HUES6 (cell line): Measurements from ENCODE around the gene FATE1.
"Not testable (repeated sequence)": the region's sequence is repeated elsewhere in the genome, so short reads cannot be mapped to it uniquely, and the experiment has no call there.

Experiments used
- H3K27ac ChIP-seq: 2 replicates; pipeline ENCODE4 v1.7.0; 2013; ENCODE audit warnings: low read depth, mild to moderate bottlenecking, low read length, inconsistent platforms
- H3K27me3 ChIP-seq: 2 replicates; pipeline ENCODE4 v1.6.1; 2013; ENCODE audit warnings: low read length; ENCODE audit not compliant: control insufficient read depth, insufficient read depth
- H3K36me3 ChIP-seq: 2 replicates; pipeline ENCODE4 v1.6.1; 2013; ENCODE audit warnings: low read length; ENCODE audit not compliant: control insufficient read depth, insufficient read depth
- H3K4me1 ChIP-seq: 2 replicates; pipeline ENCODE4 v1.6.1; 2013; ENCODE audit warnings: low read length; ENCODE audit not compliant: control insufficient read depth, insufficient read depth
- H3K4me3 ChIP-seq: 2 replicates; pipeline ENCODE4 v1.5.1; 2013; ENCODE audit warnings: low read depth, low read length
- H3K9ac ChIP-seq: one replicate; pipeline ENCODE4 v1.6.1; 2013; ENCODE audit warnings: mild to moderate bottlenecking, low read length
- H3K9me3 ChIP-seq: 2 replicates; pipeline ENCODE4 v1.6.1; 2013; ENCODE audit warnings: low read depth, low read length; ENCODE audit not compliant: control insufficient read depth, insufficient read depth

The FATE1 gene

DNA sequence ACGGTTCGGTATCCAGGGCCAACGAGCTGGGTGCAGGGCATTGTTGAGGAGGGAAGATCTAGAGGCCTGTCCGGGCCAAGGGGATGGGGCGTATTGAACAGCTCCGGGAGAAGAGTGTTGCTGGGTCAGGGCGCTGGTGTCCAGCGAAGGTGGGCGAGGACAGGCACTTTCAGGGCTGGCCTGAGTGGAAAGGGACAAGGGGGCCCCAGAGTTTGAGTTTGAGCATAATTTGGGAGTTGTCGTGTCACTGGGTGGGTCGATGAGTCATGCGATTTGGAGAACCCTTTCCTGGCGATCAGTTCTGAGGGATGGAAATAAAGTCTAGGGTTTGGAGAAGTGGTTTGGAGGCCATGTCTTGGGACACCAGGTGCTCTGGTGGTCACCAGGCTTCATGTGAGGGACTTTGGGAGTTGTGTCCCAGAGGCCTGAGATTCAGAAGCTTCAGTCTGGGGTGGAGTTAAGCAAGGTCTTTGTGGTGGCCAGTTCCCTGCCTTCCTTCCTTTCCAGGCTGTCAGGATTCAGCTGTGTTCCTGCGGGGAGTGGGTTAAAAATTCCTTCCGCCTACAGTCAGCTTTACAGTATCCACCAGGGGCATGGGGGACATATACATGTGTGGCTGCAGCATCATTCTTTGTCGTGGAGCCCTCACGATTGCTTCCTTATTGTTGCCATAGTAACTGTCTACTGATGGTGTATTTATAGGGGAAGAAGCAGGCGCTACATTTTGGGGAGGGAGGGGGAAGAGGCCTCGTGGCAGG lies 20.1 kb upstream of the FATE1 start:
- no peaks in the 10 kb centered on the region for H3K36me3 ChIP-seq
- H3K27ac ChIP-seq, result no peak overlapping the region
- H3K4me3 ChIP-seq, result peak overlapping the region; percentile 56
- peaks cover 47% of the 10 kb centered on the region for H3K27me3 ChIP-seq
- no peak overlapping the region for H3K9ac ChIP-seq
- H3K9me3 ChIP-seq, result peaks cover 8% of the 10 kb centered on the region; the same call in 1 of the 2 replicates
- peaks cover 4% of the 10 kb centered on the region; the same call in 1 of the 2 replicates for H3K4me1 ChIP-seq

DNA sequence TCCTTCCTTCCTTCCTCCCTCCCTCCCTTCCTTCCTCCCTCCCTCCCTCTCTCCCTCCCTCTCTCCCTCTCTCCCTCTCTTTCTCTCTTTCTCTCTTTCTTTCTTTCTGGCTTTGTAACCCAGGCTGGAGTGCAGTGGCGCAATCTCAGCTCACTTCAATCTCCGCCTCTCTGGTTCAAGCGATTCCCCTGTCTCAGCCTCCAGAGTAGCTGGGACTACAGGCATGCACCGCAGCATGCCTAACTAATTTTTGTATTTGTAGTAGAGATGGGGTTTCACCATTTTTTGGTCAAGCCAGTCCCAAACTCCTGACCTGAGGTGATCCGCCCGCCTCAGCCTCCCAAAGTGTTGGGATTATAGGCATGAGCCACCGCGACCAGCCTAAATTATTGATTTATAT lies 18.8 kb upstream of the FATE1 start:
- H3K4me3 ChIP-seq, H3K4me1 ChIP-seq, H3K9me3 ChIP-seq, H3K9ac ChIP-seq, H3K27ac ChIP-seq, H3K36me3 ChIP-seq: not testable (repeated sequence)
- peaks cover 39% of the 10 kb centered on the region for H3K27me3 ChIP-seq

- H3K4me1 ChIP-seq, result peaks cover 4% of the 10 kb centered on the region; the same call in 1 of the 2 replicates
- peaks cover 34% of the 10 kb centered on the region for H3K27me3 ChIP-seq
- peaks cover 9% of the 10 kb centered on the region; the same call in 1 of the 2 replicates for H3K9me3 ChIP-seq
- no peak overlapping the region for H3K9ac ChIP-seq
- H3K36me3 ChIP-seq, result no peaks in the 10 kb centered on the region
- no peak overlapping the region for H3K27ac ChIP-seq
- H3K4me3 ChIP-seq, result no peak overlapping the region
Observed at GRCh38 chrX:151697522-151697921, 18.3 kb upstream of the FATE1 start.

DNA sequence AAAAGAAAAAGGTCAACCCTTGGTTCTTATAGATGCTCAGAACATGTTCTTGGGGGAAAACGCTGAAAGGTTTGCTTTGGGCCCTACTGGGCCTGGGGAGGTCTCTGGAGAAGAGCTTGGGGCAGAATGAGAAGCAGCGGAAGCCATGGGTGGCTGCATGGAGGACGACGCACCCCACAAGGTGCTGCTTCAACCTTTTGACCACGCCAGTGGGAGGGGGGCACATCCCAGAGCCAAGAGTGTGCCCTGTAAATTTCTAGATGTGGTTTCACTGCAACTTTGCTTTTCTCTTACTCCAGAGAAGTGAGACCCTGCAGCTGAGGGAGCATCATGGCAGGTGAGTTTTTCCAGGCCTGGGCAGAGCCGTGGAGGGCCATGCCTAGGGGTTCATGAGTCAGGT lies 17.4 kb upstream of the FATE1 start:
- Histone ChIP-seq H3K9me3 (peaks cover 11% of the 10 kb centered on the region; the same call in 1 of the 2 replicates), H3K27me3 (peaks cover 25% of the 10 kb centered on the region), H3K36me3 (no peaks in the 10 kb centered on the region), H3K4me1 (peaks cover 4% of the 10 kb centered on the region; the same call in 1 of the 2 replicates), H3K9ac (no peak overlapping the region), H3K27ac (no peak overlapping the region), H3K4me3 (no peak overlapping the region)

GRCh38 chrX:151699746-151700145 lies 16.1 kb upstream of the FATE1 start:
- H3K36me3 ChIP-seq, result no peaks in the 10 kb centered on the region
- no peak overlapping the region for H3K4me3 ChIP-seq
- no peak overlapping the region for H3K27ac ChIP-seq
- peaks cover 11% of the 10 kb centered on the region; the same call in 1 of the 2 replicates for H3K9me3 ChIP-seq
- peaks cover 13% of the 10 kb centered on the region for H3K27me3 ChIP-seq
- no peak overlapping the region for H3K9ac ChIP-seq
- peaks cover 4% of the 10 kb centered on the region; the same call in 1 of the 2 replicates for H3K4me1 ChIP-seq

DNA sequence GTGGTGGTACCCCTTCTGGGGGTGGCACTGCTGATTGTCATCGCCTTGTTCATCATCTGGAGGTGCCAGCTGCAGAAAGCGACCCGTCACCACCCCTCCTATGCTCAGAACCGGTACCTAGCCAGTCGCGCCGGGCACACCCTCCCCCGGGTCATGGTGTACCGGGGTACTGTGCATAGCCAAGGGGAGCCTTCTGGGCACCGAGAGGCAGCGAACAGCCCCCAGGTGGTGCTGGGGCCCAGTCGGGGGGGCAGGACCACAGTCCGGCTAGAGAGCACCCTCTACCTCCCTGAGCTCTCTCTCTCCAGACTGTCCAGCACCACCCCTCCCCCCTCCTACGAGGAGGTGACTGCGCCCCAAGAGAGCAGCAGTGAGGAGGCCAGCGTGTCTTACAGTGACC lies 15.3 kb upstream of the FATE1 start:
- peaks cover 4% of the 10 kb centered on the region; the same call in 1 of the 2 replicates for H3K4me1 ChIP-seq
- no peak overlapping the region for H3K27ac ChIP-seq
- no peak overlapping the region for H3K9ac ChIP-seq
- H3K9me3 ChIP-seq, result peaks cover 11% of the 10 kb centered on the region; the same call in 1 of the 2 replicates
- no peak overlapping the region for H3K4me3 ChIP-seq
- no peaks in the 10 kb centered on the region for H3K36me3 ChIP-seq
- peaks cover 11% of the 10 kb centered on the region for H3K27me3 ChIP-seq

DNA sequence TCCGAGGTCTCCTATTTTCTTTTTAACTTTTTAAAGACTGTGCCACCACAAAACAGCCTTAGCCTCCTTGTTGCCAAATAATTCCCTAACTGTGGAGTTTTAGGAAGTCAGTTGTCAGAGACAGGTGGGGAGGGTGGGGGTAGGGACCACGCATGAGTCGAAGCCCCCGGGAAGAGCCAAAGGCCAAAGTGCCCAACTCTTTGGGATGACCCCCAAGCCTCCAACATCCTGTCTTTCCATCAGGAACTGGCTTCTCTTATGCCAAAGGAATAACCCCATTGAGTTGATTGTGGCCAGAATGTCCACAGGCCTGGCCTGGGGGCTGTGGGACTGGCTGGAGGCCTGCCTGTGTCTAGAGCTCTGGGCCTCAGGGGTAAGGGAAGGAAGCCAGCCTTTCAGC lies 14.8 kb upstream of the FATE1 start:
- Histone ChIP-seq H3K27me3 (peaks cover 6% of the 10 kb centered on the region), H3K36me3 (no peaks in the 10 kb centered on the region), H3K4me3 (no peak overlapping the region), H3K27ac (no peak overlapping the region), H3K9ac (no peak overlapping the region), H3K9me3 (peaks cover 11% of the 10 kb centered on the region; the same call in 1 of the 2 replicates), H3K4me1 (no peaks in the 10 kb centered on the region)

DNA sequence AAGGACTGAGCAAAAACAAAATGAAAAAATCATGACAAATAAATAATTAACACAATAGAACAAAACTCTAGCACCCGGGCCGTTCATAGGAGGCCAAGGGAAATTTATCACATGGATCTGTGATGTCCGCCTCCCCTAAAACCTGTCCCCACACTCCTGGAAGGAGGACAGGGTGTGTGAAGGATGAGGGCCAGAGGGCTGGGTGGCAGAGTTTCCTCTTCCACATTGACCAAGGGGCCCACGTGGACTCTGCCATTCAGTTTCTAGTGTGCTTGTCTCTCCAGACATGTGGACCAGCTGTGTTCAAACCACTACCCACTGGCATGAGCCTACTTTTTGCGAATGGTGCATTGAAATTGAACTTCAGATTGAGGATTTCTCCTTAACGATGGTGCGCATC lies 14.3 kb upstream of the FATE1 start:
- H3K27me3 ChIP-seq, result peaks cover 2% of the 10 kb centered on the region
- H3K4me1 ChIP-seq, result no peaks in the 10 kb centered on the region
- H3K4me3 ChIP-seq, result no peak overlapping the region
- no peak overlapping the region for H3K9ac ChIP-seq
- no peaks in the 10 kb centered on the region for H3K36me3 ChIP-seq
- no peak overlapping the region for H3K27ac ChIP-seq
- H3K9me3 ChIP-seq, result peaks cover 11% of the 10 kb centered on the region; the same call in 1 of the 2 replicates

- peaks cover 11% of the 10 kb centered on the region; the same call in 1 of the 2 replicates for H3K9me3 ChIP-seq
- H3K4me3 ChIP-seq, result no peak overlapping the region
- H3K36me3 ChIP-seq, result no peaks in the 10 kb centered on the region
- H3K27me3 ChIP-seq, result no peaks in the 10 kb centered on the region; the same call in 1 of the 2 replicates
- H3K4me1 ChIP-seq, result no peaks in the 10 kb centered on the region
- no peak overlapping the region for H3K9ac ChIP-seq
- no peak overlapping the region for H3K27ac ChIP-seq
Observed at GRCh38 chrX:151702026-151702714, 13.7 kb upstream of the FATE1 start.

DNA sequence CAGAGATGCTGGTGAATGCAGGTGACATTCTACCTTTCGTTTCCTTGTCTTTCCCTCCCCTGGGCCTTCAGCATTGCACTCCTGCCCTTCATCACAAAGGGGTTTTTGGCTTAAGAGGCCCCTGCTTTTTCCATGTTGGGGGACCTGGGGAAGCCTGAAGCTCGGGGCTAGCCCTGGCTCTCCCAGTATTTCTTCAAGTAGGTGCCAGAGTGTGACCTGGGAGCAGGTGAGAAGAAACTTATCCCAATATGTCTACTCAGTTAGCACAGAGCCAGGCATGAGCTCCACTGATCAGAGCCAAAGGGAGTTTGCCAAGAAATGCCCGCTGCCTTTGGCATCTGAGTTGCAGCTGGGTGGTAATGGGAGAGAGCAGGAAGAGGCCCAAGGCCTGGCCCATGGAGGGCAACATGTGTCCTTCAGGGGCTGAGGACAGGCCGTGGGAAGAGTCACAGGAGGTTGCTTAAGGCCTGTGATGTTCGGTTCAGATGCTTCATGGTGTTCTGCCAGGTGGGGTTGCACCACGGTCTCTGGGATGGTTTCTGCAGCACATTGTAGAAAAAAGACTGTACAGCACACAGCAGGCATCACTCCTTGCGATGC lies 13.0 kb upstream of the FATE1 start:
- no peak overlapping the region for H3K4me3 ChIP-seq
- no peaks in the 10 kb centered on the region for H3K36me3 ChIP-seq
- H3K27ac ChIP-seq, result no peak overlapping the region
- no peaks in the 10 kb centered on the region; the same call in 1 of the 2 replicates for H3K27me3 ChIP-seq
- H3K9ac ChIP-seq, result no peak overlapping the region
- H3K9me3 ChIP-seq, result peaks cover 11% of the 10 kb centered on the region; the same call in 1 of the 2 replicates
- no peaks in the 10 kb centered on the region for H3K4me1 ChIP-seq

- H3K4me1 ChIP-seq, result no peaks in the 10 kb centered on the region
Observed at GRCh38 chrX:151703487-151703886, 12.3 kb upstream of the FATE1 start.

More at GRCh38 chrX:151703487-151703886, 12.3 kb upstream of the FATE1 start:
- peaks cover 11% of the 10 kb centered on the region; the same call in 1 of the 2 replicates for H3K9me3 ChIP-seq
- H3K4me3 ChIP-seq, result no peak overlapping the region
- H3K36me3 ChIP-seq, result no peaks in the 10 kb centered on the region
- H3K9ac ChIP-seq, result no peak overlapping the region
- no peaks in the 10 kb centered on the region; the same call in 1 of the 2 replicates for H3K27me3 ChIP-seq
- no peak overlapping the region for H3K27ac ChIP-seq
